GM21423 (cell line): ENCODE results near the gene CRX.
"Not testable (repeated sequence)": the region's sequence is repeated elsewhere in the genome, so short reads cannot be mapped to it uniquely, and the experiment has no call there.

Experiments
- ATAC-seq: cut with Tn5 transposase; IDR thresholded peaks from one replicate; pipeline ENCODE4 v1.9.1; 2021; ENCODE audit warnings: mild to moderate bottlenecking, moderate library complexity; ENCODE audit not compliant: unreplicated experiment

CRX gene

DNA sequence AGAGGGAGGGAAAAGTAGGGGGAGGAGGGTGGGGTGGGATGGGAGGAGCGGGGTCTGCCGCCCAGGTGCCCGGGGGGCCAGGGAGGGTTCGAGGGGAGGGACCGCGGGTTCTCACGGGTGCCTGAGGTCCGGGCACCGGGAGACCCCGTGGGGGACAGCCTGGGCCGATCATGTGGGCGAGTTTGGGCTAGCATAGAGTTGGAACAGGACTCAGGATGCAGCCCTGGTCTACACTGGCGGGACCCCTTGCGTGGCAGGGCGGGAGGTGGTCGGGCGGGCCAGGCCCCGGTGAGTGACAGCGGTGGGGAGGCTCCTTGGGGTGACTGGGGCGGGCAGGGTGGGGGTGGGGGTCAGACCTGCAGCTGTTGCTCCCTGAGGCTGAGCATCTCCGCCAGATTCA is 18.6 kb upstream of the CRX start:
- ATAC-seq = not testable (repeated sequence)

DNA sequence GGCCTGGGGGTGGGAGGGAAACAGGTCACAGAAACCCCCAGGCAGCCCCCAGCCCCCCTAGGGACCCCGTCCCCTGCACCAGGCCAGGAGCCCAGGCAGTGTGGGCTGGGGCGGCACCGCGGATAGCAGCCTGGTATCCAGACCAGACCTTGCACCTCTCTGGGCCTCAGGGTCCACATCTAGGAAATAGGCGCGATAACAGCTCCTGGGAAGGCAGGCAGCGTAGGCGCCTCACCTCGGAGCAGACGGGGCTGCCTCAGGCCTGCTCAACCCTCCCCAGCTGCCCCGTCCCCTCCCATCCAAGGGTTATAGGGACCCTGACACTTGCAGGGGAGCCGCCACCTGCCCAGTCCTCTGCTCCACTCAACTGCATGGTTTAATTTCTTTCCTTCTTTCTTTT is 18.1 kb upstream of the CRX start:
- ATAC-seq = not testable (repeated sequence)

DNA sequence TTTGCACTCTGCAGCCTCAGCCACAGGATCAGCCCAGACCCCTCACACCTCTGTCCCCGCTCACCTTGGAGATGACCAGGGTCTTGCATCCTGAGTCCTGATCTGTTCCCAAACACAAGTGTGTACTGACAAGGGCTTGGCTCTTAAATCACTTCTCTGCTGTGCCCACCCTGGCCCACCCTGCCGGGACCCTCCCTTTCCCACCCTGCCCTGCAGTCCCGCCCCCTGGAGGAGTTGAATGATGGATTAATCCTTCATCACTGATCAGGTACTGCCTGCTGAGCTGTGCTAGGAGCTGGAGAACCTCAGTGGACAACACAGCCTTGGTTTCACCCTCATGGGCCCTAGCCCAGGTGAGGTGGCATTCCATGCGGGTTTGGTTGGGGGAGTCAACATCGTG is 17.3 kb upstream of the CRX start, which contains the start of gene TPRX1:
TPRX1 (minus strand) TSS at position 101 of the 400 bp plus-strand sequence; CDS start at position 89, 12 bp downstream.
- ATAC-seq = not testable (repeated sequence)

DNA sequence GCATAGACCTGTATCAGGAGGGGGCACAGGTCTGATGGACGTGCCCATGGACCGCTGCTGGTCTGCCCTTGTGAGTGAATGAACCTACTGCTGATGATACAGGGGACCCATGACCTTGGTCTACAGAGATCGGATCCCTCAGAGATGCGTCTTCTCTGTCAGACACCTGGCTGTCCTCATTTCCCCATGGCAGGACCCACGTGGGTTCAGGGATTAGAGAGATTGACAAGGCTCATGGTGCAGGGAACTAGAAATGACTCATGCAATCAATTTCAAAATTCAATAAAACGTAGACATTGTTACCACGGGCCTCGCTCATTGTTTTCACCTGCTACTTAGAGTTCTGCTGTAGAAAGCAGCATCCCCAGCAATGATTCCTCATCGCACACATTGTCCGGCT is 16.4 kb upstream of the CRX start:
- no peak for ATAC-seq

DNA sequence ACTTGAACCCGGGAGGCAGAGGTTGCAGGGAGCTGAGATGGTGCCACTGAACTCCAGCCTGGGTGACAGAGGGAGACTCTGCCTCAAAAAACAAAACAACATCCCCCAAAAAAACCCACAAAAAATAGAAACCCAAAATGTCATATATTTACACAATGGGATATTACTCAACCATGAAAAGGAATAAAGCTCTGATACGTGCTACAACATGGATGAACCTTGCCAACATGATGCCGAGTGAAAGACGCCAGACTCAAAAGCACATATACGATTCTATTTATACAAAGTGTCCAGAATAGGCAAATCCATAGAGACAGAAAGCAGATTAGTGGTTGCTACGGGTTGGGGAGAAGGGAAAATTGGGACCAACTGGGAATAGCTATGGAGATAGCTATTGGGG is 15.3 kb upstream of the CRX start:
- no peak for ATAC-seq

DNA sequence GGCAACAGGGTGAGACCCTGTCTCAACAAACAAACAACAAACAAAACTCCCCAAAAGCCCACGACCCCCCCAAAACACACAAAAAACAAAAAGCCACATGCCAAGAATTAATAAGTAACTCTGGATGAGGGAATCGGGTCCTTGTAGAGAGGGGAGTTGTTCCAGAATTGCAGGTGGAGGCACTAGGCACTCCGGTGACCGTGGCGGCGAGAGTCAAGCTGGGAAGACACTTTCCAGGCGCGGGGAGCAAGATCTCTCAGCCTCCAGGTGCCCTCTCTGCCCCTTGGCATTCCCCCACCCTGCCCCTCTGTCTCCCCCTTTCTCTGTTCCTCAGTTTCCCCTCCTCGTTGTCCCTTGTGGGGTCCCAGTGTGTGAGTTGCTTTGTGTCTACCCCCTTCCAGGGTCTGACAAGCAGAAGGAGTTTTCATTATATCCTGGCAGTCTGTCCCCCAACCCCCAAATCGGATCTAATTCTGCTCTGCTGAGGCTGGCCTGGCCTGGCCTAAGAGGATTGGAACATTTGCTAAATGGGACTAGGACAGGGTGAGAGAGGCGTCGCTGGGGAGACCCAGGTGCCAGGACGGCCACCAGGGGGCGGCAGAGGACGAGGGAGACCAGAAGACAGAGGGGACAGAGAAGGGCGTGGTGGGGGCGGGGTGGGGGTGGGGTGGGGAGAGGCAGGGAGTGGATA is 8.3 kb upstream of the CRX start:
- ATAC-seq = no peak

DNA sequence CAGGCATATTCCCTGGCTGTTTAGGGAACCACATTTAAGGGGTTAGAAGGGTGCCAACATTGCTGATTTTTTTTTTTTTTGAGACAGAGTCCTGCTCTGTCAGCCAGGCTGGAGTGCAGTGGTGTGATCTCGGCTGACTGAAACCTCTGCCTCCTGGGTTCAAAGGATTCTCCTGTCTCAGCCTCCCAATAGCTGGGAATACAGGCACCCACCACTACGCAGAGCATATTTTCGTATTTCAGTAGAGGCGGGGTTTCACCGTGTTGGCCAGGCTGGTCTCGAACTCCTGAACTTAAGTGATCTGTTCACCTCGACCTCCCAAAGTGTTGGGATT is 7.8 kb upstream of the CRX start:
- no peak for ATAC-seq

DNA sequence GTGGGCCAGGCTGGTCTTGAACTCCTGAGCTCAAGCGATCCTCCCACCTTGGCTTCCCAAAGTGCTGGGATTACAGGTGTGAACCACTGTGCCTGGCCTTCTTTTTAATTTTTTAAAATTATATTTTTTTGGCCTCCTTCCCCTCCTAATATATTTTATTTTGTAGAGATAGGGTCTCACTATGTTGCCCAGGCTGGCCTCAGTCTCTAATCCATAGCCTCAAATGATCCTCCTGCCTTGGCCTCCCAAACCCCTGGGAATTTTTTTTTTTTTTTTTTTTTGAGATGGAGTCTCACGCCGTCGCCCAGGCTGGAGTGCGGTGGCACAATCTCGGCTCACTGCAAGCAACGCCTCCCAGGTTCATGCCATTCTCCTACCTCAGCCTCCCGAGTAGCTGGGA is 5.5 kb upstream of the CRX start:
- not testable (repeated sequence) for ATAC-seq

DNA sequence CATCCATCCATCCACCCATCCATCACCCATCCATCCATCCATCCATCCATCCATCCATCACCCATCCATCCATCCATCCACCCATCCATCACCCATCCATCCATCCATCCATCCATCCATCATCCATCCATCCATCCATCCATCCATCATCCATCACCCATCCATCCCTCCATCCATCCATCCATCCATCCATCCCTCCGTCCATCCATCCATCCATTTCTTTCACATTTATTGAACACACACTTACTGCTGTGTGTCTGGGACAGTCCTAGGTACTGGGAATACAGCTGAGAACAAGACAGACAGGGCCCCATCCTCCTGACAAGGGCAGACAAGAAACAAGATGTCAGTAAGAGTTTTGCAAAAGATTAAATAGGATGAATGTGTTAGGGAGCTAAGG is 3.5 kb upstream of the CRX start:
- ATAC-seq = not testable (repeated sequence)

DNA sequence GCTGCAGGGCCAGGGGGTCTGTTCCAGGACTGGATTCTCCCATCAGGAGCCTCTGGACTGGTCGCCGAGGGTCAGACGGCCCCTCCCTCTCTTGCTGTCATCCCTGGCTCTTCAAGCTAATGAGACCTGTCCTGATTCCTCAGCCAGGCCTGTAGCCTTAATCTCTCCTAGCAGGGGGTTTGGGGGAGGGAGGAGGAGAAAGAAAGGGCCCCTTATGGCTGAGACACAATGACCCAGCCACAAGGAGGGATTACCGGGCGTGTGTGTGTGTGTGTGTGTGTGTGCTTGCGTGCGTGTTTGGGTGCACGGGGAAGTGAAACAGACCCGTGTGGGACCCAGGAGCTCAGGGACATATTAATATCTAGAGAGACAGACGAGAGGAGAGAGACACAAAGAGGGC is 1.9 kb upstream of the CRX start:
- ATAC-seq = no peak

DNA sequence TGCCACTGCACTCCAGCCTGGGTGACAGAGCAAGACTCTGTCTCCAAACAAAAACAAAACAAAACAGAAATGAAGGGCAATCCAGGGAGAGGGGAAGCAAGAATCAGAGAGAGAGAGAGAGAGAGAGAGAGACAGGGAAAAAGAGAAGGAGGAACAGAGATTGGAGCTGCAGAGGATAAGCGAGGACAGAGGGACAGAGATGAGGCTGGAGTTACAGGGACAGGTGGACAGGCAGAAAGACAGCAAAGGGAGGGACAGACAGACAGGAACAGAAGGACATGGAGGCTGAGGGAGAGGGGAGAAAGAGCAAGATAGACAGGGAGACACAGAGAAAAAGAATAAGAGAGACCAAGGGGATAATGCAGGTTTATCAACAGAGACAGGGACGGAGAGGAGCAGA is 1.3 kb upstream of the CRX start:
- ATAC-seq = no peak

DNA sequence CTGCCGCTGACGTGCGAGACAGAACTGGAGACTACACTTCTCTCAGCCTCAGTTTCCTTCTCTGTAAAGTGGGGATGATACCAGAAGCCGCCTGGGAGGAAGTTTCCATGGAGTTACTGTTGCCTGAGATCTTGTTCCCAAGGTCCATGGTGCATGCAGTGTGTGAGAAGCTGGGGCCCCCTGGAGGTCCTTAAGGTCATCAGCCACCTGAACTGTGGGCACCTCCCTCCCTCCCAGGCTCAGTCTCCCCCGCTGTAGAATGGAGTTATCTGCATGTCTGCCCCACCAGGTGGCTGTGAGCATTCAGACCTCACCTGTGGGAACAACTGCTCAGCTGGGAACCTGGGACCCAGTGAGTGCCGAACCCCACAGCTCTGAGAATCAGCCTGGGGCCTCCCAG is 2.7 kb downstream of the CRX start:
- no peak for ATAC-seq

DNA sequence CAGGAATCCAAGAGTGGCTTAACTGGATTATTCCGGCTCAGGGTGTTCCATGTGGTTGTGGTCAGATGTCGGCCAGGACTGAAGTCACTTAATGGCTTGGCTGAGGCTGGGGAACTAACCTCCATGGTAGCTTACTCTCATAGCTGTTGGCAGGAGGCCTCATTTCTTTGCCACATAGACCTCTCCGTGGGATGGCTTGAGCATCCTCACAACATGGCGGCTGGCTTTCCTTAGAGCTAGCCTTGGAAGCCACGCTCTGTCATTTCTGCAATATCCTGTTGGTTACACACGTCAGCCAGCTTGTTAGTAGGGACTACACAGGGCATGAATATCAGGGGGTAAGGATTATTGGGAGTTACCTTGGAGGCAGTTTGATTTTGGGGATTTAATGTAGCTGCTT is 5.1 kb downstream of the CRX start:
- no peak for ATAC-seq

DNA sequence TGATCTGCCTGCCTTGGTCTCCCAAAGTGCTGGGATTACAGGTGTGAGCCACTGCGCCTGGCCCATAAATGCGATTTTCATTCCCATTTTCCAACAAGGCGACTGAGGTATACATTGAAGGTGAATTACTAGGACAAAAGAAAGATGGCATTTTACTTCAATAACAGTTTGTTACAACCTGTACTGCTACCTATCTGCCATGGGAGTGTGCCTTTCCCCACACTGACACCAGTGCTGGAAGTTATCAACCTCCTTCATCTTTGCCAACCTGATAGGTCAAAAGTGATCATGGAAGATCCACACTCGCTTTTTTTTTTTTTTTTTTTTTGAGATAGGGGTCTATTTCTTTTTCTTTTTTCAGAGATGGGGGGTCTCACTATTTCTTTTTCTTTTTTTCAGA is 11.0 kb downstream of the CRX start:
- no peak for ATAC-seq

DNA sequence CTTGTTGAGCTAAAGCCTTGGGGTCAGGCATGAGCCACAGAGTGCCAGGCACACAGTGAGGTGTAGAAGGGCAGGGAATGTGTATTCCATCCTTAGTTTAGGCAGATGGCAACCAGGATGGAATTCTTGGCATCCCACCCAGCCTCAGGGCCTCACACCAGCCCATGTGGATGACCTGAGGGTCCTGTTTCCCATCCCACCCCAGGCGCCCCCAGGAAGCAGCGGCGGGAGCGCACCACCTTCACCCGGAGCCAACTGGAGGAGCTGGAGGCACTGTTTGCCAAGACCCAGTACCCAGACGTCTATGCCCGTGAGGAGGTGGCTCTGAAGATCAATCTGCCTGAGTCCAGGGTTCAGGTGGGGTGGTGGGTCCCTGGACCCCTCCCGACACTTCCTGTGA is 14.3 kb downstream of the CRX start:
- ATAC-seq = no peak

DNA sequence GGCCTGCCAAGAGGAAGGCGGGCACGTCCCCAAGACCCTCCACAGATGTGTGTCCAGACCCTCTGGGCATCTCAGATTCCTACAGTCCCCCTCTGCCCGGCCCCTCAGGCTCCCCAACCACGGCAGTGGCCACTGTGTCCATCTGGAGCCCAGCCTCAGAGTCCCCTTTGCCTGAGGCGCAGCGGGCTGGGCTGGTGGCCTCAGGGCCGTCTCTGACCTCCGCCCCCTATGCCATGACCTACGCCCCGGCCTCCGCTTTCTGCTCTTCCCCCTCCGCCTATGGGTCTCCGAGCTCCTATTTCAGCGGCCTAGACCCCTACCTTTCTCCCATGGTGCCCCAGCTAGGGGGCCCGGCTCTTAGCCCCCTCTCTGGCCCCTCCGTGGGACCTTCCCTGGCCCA is 17.7 kb downstream of the CRX start:
- ATAC-seq = no peak

DNA sequence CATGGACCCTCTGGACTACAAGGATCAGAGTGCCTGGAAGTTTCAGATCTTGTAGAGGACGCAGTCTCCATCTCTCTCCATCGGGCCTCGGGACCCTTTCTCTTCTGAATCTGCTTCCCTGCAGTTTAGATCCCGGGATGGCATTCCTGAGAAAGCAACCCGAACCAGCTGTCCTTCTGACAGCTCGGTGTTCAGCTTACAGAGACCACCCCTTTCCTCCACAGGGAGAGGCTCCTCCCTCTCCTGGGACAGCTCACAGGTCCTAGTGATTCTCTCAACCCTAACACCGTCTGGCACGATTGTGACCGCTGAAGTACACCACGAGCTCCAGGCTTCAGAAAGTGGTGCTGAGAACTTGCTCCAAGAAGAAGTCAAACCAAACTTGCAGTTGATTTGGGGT is 18.2 kb downstream of the CRX start:
- ATAC-seq = no peak

DNA sequence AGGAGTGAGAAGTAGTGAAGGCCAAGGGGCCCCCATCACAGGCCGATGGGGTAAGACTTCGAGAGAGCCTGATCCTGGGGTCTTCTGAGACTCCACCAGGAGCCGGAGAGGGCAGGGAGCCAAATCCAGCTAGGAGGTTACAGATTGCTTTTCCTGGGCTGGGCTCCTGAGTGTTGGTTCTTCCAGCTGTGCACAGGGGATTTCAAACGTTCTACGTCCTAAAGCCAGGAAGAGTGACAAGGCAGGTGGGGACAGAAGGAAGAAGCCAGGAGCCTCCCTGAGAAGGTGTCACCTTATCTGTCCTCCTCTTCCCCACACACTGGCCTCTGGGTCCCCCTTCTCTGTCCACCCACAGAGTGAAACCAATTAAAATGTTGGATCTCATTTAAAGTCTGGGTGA is 21.2 kb downstream of the CRX start:
- no peak for ATAC-seq

DNA sequence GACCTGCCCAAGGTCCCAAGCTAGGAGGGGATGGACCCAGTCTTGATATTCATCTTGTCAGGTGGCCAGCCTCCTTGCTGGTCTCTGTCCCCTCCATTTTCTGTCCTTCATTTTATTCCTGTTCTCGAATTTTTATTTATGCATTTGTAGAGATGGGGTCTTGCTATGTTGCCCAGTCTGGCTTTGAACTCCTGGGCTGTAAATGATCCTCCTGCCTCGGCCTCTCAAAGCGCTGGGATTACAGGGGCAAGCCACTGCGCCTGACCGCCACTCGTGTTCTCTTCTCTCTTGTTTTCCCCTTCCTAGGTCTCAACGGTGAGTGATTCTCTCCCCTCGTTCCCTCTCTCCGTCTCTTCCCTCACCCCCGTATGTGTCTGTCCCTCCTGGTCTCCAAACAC is 26.7 kb downstream of the CRX start:
- no peak for ATAC-seq

DNA sequence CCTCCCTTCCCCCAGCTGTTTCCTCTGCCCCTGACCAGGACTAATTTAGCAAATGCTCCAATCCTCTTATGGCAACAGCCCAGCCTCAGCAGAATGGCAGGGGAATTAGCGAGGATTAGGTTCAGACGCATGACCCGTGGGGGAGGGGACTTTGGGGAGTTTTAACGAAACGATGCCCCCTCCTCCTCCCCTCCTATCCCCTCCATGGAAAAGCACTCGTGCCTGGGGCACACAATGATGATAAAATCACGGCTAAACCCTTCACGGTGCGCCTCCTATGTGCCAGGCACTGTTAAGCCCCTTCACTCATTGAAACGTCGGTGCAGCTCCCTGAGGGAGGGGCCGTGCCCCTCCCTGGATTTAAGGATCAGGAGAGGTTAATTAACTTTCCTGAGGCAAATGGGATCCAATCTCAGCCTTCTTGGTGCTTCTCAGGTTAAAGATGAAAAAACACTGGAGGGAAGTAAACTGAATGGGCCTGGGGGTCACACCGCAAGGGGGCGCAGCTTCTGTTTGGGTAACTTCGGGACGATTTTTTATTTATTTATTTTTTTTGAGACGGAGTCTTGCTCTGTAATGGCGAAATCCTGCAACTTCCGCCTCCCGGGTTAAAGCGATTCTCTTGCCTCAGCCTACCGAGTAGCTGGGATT is 27.2 kb downstream of the CRX start:
- ATAC-seq = no peak

DNA sequence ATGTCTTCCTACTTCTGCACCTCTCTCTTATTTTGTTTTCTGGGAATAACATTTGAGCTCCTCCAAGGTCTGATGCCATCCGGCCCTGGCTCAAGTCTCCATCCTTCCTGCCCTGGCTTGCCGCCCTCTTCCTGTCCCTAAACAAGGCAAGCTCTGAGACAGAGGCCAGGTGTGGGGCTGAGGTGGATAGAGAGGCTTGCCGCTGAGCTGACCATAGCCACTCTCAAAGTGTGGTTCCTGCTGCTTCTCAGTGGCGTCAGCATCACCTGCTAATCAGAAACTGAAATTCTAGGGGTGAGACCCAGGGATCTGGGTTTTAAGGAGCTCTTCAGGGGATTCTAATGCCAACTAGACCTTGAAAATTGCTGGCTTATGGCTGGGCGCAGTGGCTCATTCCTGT is 31.3 kb downstream of the CRX start:
- no peak for ATAC-seq

DNA sequence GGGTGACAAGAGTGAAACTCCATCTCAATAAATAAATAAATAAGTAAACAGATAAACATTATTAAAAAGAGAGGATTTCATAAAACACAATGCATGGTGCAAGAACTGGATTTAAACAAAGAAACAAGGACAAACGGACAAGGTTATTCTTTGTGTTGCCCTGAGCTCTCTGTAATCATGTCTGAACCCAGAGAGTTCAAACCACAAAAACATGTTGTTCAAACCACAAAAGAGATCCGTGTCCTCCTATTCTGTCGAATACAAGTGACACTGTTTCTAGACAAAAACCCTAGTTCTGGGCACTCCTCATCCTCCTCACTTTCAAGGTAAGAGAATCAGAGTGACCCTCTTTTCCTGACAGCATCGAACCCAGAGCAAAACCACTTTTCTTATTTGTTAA is 32.7 kb downstream of the CRX start:
- no peak for ATAC-seq

DNA sequence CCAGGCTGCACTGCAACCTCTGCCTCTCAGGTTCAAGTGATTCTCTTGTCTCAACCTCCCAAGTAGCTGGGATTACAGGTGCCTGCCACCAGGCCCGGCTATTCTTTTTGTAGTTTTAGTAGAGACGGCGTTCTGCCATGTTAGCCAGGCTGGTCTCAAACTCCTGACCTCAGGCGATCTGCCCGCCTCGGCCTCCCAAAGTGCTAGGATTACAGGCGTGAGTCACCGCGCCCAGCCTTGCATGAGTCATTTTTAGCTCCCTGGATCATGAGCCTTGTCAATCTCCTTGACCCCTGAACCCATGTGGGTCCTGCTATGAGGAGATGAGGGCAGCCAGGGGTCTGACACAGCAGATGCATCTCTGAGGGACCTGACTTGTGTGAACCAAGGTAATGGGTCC is 36.5 kb downstream of the CRX start:
- not testable (repeated sequence) for ATAC-seq
